Adrenal gland (tissue), 12 donors: ENCODE measurements around the gene PRMT7. TPM values are rescaled to one million over a fixed set of nuclear protein-coding genes. Genes with fewer than 3 reads are reported as not detected.

Experiments
- DNase-seq, 7 donors: peaks; one replicate each; pipeline ENCODE4 v3.0.0-alpha.2; 2019 to 2020
- H3K27ac ChIP-seq, 5 donors: fragments of 200-600 bp; sonication (generic) in 4 of 5; 1 replicate in 3 of 5; 2 replicates in 2 of 5; pipeline versions ENCODE4 v1.5.1 to v1.8.0; 2016 to 2020; ENCODE audit warnings: mild to moderate bottlenecking in 1 of 5
- H3K27me3 ChIP-seq: fragments of 200-600 bp; 2 replicates; pipeline ENCODE4 v1.8.0; 2021
- H3K36me3 ChIP-seq, 2 donors: fragments of 200-600 bp; replicated peaks in 1 of 2; 1 replicate in 1 of 2; 2 replicates in 1 of 2; pipeline versions ENCODE4 v1.5.1 to v1.8.0; 2018 to 2022
- H3K4me1 ChIP-seq, 2 donors: fragments of 200-600 bp; replicated peaks in 1 of 2; 1 replicate in 1 of 2; 2 replicates in 1 of 2; pipeline versions ENCODE4 v1.5.1 to v1.8.0; 2018 to 2021
- H3K4me3 ChIP-seq, 4 donors: fragments of 200-600 bp; sonication (generic) in 3 of 4; one replicate each; pipeline ENCODE4 v1.5.1; 2016 to 2018
- H3K9me3 ChIP-seq, 3 donors: fragments of 200-600 bp; sonication (generic) in 1 of 3; replicated peaks in 1 of 3; 1 replicate in 2 of 3; 2 replicates in 1 of 3; pipeline versions ENCODE4 v1.5.1 to v1.8.0; 2016 to 2021
- POLR2A ChIP-seq, 2 donors: fragments of 450-650 bp; IDR thresholded peaks; one replicate each; pipeline ENCODE4 v1.6.1; 2017; ENCODE audit warnings: antibody characterized with exemption in 2 of 2, mild to moderate bottlenecking in 2 of 2, moderate library complexity in 1 of 2
- WGBS, 4 donors: extraction: QIAGEN DNeasy Blood & Tissue Kit in 2 of 4; methylation state at CpG; one replicate each; pipeline versions ENCODE4 v1.1.5 to v1.1.7; 2013 to 2017; 5-methylcytosine and 5-hydroxymethylcytosine counted together
- intact Hi-C, 2 donors: fragments of 100-400 bp; cut with DNase I; formaldehyde crosslinking; loops; one replicate each; pipeline versions ENCODE4 v1.14.1 to v1.15.0; 2022 to 2023
- polyA plus RNA-seq, 3 donors: library from polyadenylated mRNA; stranded (reverse); fragments of 200-250 nt in 2 of 3; fragments of 350-450 nt in 1 of 3; fragmentation: Illumina TruSeq in 1 of 3; extraction: RNeasy Lipid Tissue Mini Kit (QIAGEN cat#74804) in 1 of 3; gene quantifications; one replicate each; pipeline ENCODE4 v1.2.3, GENCODE V29; 2013 to 2014
- total RNA-seq, 9 donors: library from RNA; depleted of rRNA in 4 of 9; stranded (reverse); fragments of >200 nt in 4 of 9; fragments of 120-200 nt in 1 of 9; fragmentation: NEBNext Ultra II Directional in 1 of 9; extraction: Animal tissue kit (Norgen Biotek cat#: 25700) in 1 of 9; gene quantifications; one replicate each; pipeline versions ENCODE4 v1.1.0 to v1.2.4, GENCODE V29; 2013 to 2023
- TF ChIP-seq, protein P1 (sequence below), 6 experiments: fragments of 450-650 bp in 4 of 6; fragments of 200-600 bp in 2 of 6; sonication (generic) in 1 of 6; IDR thresholded peaks; 1 replicate in 5 of 6; 2 replicates in 1 of 6; pipeline versions ENCODE4 v1.5.1 to v1.8.0; 2016 to 2021; ENCODE audit warnings: antibody characterized with exemption in 6 of 6, mild to moderate bottlenecking in 2 of 6, moderate library complexity in 1 of 6
- donor health status: healthy with polysubstance abuse.
- donor health status: Bipolar disorder and iron deficiency.
- donor health status: DM: yes; HTN: yes; CAD: no.
- donor health status: DM: no; HTN: no; CAD: no.
- donor health status: DM: no; HTN: no; CAD: no.
- donor health status: DM: yes; HTN: yes; CAD: no.

Gene PRMT7
- total and polyA plus RNA-seq, 12 donors: 30.0 to 141 (median 42.7) TPM

DNA sequence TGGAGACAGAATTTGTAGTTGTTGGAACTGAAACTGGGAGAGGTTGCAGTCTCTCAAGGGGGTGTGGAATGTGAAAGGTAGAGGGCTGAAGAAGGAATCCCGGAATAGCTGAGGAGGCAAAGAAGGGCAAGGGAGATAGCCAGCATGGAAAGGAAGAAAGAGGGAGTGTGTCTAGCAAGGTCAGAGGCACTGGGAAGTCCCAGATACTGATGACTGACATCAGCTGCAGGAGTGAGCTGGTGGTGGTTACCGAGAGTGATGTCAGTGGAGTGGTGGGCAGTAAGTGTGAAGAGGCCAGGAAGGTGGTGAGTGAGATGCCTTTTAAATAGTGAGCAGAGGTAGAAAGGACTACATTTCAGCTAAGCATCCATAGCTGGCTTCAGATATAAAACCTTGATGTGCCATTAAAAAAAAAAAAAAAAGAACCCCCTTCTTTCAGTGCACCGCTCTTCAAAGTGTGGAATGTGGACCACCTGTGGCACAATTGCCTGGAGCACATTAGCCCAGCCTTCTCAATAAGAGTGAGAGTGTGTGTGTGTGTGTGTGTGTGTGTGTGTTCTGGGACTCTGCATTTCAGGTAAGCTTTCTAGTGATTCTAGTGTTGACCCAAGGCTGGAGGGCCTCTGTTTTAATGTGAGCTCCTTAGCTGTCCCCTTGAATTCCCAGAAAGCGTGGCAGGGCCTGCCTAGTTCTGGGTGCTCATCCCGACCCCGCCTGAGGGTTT, 8.5 kb downstream of the PRMT7 start:
- H3K27ac ChIP-seq: no peak overlapping the region
- no peaks in the 10 kb centered on the region for H3K27me3 ChIP-seq
- peaks cover 0 to 45% of the 10 kb centered on the region in 2 donors for H3K36me3 ChIP-seq
- WGBS, 4 donors: 82 to 91% (median 88%) methylated on average over 6 of the region's 6 CpGs
- TF ChIP-seq, protein P1, sequence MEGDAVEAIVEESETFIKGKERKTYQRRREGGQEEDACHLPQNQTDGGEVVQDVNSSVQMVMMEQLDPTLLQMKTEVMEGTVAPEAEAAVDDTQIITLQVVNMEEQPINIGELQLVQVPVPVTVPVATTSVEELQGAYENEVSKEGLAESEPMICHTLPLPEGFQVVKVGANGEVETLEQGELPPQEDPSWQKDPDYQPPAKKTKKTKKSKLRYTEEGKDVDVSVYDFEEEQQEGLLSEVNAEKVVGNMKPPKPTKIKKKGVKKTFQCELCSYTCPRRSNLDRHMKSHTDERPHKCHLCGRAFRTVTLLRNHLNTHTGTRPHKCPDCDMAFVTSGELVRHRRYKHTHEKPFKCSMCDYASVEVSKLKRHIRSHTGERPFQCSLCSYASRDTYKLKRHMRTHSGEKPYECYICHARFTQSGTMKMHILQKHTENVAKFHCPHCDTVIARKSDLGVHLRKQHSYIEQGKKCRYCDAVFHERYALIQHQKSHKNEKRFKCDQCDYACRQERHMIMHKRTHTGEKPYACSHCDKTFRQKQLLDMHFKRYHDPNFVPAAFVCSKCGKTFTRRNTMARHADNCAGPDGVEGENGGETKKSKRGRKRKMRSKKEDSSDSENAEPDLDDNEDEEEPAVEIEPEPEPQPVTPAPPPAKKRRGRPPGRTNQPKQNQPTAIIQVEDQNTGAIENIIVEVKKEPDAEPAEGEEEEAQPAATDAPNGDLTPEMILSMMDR (IDR thresholded peaks at IDR 0.05): no peak
- no peak for TF ChIP-seq POLR2A (IDR thresholded peaks at IDR 0.05)
- H3K9me3 ChIP-seq: no peaks in the 10 kb centered on the region
- intact Hi-C loops: no loop called here
- H3K4me1 ChIP-seq: peaks cover 2 to 4% of the 10 kb centered on the region in 2 donors
- H3K4me3 ChIP-seq: no peak overlapping the region
- no peak for DNase-seq

GRCh38 chr16:68324336-68324735, 13.5 kb downstream of the PRMT7 start:
- intact Hi-C loops: no loop called here
- no peak for TF ChIP-seq POLR2A (IDR thresholded peaks at IDR 0.05)
- TF ChIP-seq, protein P1 (IDR thresholded peaks at IDR 0.05): no peak
- Histone ChIP-seq H3K4me1 (peaks cover 8 to 13% of the 10 kb centered on the region in 2 donors), H3K27me3 (no peaks in the 10 kb centered on the region), H3K9me3 (no peaks in the 10 kb centered on the region), H3K4me3 (no peak overlapping the region), H3K27ac (peak overlapping the region in 3 of 5 donors; percentile 51 to 73 (median 57)), H3K36me3 (peaks cover 0 to 39% of the 10 kb centered on the region in 2 donors)
- peak in 5 of 7 donors; percentile 31 to 55 (median 38) for DNase-seq
- WGBS, 4 donors: 46 to 53% (median 51%) methylated on average over 3 to 5 of the region's 5 CpGs

DNA sequence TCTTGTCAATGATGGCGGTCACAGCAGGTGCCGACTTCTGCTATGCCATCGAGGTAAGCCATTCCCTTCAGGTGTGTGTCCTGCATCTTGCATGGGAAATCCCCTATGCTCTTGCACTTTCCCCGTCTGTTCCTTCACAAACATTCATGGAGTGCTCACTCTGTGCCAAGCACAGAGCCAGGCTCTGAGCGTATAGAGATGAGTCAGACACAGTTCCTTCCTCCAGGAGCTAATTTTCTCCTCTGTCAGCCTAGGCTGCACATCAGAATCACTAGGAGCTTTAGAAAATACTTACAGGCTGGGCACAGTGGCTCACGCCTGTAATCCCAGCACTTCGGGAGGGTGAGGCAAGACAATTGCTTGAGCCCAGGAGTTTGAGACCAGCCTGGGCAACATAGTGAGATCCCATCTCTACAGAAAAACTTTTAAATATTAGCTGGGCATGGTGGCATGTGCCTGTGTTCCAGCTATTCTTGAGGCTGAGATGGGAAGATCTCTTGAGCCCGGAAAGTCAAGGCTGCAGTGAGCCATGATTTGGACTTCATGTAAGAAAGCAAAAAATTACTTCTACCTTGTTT, 14.1 kb downstream of the PRMT7 start:
- Histone ChIP-seq H3K27me3 (no peaks in the 10 kb centered on the region), H3K36me3 (peaks cover 0 to 42% of the 10 kb centered on the region in 2 donors), H3K4me1 (peaks cover 8 to 13% of the 10 kb centered on the region in 2 donors), H3K4me3 (no peak overlapping the region), H3K27ac (peak overlapping the region in 3 of 5 donors; percentile 51 to 73 (median 57)), H3K9me3 (no peaks in the 10 kb centered on the region)
- DNase-seq: peak in 4 of 7 donors; percentile 27 to 49 (median 42)
- intact Hi-C loops: loop anchor here in 1 of 2 donors (5.0 kb wide), 2 partner anchors 63 to 83 kb away; partner anchors contain the start of gene SLC7A6
- 55 to 67% (median 61%) methylated on average over 8 of the region's 8 CpGs for WGBS, 4 donors
- TF ChIP-seq, protein P1 (IDR thresholded peaks at IDR 0.05): no peak
- TF ChIP-seq POLR2A (IDR thresholded peaks at IDR 0.05): no peak

GRCh38 chr16:68328151-68328859, 17.5 kb downstream of the PRMT7 start:
- H3K4me1 ChIP-seq: peaks cover 13 to 33% of the 10 kb centered on the region in 2 donors
- TF ChIP-seq POLR2A (IDR thresholded peaks at IDR 0.05): no peak
- TF ChIP-seq, protein P1 (IDR thresholded peaks at IDR 0.05): peak; percentile 90 to 98 (median 96)
- H3K4me3 ChIP-seq: no peak overlapping the region
- no peak overlapping the region for H3K27ac ChIP-seq
- peaks cover 0 to 41% of the 10 kb centered on the region in 2 donors for H3K36me3 ChIP-seq
- H3K9me3 ChIP-seq: no peaks in the 10 kb centered on the region
- DNase-seq: peak; percentile 78 to 93 (median 87)
- no peaks in the 10 kb centered on the region for H3K27me3 ChIP-seq
- 39 to 41% (median 40%) methylated on average over 13 of the region's 13 CpGs for WGBS, 4 donors
- intact Hi-C loops: loop anchor here (2.0 to 5.0 kb wide), 3 partner anchors 66 to 86 kb away; partner anchors contain the start of gene SLC7A6 (in 1 of the 2)
